Rectal smooth muscle tissue (tissue), 1 donor: ENCODE measurements around the gene OLFML2A.
"Not testable (repeated sequence)": the region's sequence is repeated elsewhere in the genome, so short reads cannot be mapped to it uniquely, and the experiment has no call there.

Experiments
- H3K27ac ChIP-seq: one replicate; pipeline ENCODE4 v1.7.0; 2013; ENCODE audit warnings: low read depth, low read length, inconsistent platforms
- H3K27me3 ChIP-seq: one replicate; pipeline ENCODE4 v1.7.0; 2013; ENCODE audit warnings: low read length; ENCODE audit not compliant: control insufficient read depth, insufficient read depth
- H3K36me3 ChIP-seq: one replicate; pipeline ENCODE4 v1.7.0; 2013; ENCODE audit warnings: low read length; ENCODE audit not compliant: control insufficient read depth, insufficient read depth
- H3K4me1 ChIP-seq: one replicate; pipeline ENCODE4 v1.7.0; 2013; ENCODE audit warnings: low read length; ENCODE audit not compliant: control insufficient read depth, insufficient read depth
- H3K4me3 ChIP-seq: one replicate; pipeline ENCODE4 v1.7.0; 2013; ENCODE audit warnings: low read length
- H3K9ac ChIP-seq: one replicate; pipeline ENCODE4 v1.7.0; 2013; ENCODE audit warnings: low read length

OLFML2A gene

DNA sequence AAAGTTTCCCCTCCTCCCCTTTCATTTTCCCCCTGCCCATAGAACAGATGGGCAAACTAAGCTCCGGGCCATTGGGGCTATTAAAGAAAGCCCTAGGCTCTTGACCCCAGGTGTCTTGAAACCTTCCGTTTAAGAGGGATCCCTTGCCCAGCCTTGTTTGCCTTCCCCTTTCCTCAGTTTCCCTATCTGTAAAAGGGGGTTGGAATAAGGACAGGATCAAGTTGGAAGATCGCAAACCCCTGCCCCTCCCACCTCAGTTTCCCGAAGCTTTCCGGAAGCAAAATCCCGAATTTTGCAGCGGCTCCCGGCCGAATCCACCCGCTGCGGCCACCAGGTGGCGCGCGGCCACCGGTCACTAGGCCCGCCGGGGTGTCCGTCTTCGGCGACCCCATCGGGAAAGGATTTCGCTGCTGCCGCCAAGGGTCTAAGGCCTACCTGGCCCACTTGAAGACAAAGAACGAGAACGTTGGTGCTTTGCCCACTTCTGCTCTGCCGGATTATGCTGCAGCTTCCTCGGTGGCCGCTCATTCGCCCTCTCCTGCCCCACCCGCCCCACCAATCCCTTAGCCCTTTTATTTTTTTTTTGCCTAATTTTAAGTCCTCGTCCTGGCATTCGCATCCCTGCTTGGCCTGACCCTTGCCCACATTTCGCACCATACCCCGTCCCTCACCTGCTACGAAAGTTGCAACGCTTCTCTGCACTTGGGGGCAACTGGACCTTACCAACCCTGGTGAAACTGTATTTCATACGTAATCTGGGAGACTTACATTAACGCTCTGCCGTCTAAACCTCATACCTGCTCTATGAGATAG is 4.9 kb upstream of the OLFML2A start:
- Histone ChIP-seq H3K27ac (peak overlapping the region; percentile 60), H3K27me3 (peaks cover 4% of the 10 kb centered on the region), H3K4me1 (no peaks in the 10 kb centered on the region), H3K4me3 (peak overlapping the region; percentile 72), H3K36me3 (no peaks in the 10 kb centered on the region), H3K9ac (no peak overlapping the region)

DNA sequence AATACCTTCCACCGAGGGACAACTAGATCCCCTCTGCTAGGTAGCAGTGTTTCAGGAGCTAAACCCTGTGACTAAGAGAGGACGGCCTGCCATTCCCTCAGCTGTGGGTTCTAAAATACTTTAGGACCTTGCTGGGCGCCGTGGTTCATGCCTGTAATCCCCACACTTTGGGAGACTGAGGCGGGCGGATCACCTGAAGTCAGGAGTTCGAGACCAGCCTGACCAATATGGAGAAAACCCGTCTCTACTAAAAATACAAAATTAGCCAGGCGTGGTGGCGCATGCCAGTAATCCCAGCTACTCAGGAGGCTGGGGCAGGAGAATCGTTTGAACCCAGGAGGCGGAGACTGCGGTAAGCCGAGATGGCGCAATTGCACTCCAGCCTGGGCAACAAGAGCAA is 4.1 kb upstream of the OLFML2A start:
- not testable (repeated sequence) for H3K27ac ChIP-seq, H3K4me1 ChIP-seq, H3K27me3 ChIP-seq, H3K36me3 ChIP-seq, H3K4me3 ChIP-seq, H3K9ac ChIP-seq

DNA sequence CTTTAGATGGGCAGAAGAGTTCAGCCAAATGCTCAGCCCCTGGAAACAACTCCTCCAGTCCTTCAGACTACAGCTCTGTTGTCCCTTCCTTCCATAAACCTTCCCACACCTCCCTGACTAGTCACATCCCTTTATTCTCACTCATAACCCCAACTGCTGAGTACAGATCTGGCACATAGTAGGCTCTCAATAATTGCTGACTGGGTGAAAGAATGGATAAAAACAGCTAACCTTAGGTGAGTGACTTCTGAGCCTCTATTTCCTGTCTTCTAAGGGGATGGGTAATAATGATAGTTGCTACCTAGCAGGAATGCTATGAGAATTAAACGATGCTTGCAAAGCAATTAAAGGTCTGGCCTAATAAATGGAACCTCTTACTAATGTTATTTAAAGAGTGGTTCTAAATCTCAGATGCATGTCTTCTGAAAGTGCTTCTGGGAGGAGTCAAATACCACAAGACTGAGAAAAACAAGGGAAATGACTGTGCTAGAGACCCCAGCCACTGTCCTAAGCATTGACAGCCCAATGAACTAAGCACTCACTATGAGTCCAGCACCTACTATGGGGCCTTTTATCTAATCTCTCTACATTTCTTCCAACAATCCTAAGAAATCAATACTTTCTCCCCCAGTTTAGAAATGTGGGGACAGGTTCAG is 3.3 kb upstream of the OLFML2A start:
- no peak overlapping the region for H3K4me3 ChIP-seq
- H3K27me3 ChIP-seq = peaks cover 4% of the 10 kb centered on the region
- H3K4me1 ChIP-seq = peaks cover under 1% of the 10 kb centered on the region
- no peak overlapping the region for H3K9ac ChIP-seq
- no peaks in the 10 kb centered on the region for H3K36me3 ChIP-seq
- no peak overlapping the region for H3K27ac ChIP-seq

DNA sequence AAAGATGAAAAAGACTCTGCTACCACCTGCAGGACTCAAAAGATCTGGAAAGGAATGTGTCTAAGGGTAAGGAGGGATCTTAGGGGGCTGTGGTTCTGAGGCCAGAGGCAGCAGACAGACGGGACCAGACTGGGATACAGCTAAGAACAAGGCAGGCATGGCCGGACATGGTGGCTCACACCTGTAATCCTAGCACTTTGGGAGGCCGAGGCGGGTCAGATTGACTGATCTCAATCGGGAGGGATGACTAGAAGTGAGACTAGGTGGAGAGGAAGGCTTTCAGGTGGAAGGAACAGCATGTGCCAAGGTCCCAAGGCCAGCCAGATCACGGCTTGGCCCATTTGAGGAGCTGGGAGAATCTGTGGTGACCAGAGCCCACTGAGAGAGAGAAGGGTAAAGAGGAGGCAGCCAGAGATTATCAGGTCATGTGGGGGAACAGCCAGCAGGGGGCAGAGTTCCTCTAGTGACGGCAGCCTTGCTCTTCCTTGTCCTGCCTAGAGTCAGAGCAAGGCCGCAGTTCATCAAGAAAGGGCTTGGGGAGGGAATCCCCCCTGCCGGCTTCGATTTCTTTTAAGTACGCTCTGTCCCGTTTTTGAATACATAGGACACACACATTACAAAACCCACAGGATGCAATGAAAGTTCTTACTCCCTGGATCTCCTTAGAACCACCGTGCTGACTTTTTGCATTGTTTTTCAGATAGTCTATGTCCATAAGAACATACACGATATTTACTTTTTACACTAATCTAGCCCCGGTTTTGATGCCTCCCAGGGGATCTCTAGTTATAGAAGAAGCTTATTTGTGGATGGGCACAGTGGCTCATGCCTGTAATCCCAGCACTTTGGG is 2.6 kb upstream of the OLFML2A start:
- no peaks in the 10 kb centered on the region for H3K36me3 ChIP-seq
- peaks cover 7% of the 10 kb centered on the region for H3K4me1 ChIP-seq
- H3K9ac ChIP-seq = no peak overlapping the region
- peaks cover 4% of the 10 kb centered on the region for H3K27me3 ChIP-seq
- H3K4me3 ChIP-seq = no peak overlapping the region
- peak overlapping the region; percentile 22 for H3K27ac ChIP-seq

DNA sequence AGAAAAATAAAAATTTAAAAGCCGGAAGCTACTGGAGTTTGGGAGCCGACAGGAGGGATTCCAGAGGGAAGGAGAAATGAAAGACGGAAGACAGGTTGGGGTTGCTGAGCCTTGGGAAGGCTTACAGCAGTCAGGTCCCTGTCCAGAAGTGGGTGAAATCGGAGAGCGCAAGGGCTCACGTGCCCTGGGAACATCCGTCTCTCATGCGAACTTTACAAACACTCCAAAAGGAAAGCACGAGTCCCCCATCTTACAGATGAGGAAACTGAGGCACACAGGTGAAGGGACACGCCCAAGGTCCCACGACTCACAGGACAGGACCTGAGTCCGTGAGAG is 347 bp upstream of the OLFML2A start:
- Histone ChIP-seq H3K4me1 (peaks cover 18% of the 10 kb centered on the region), H3K4me3 (peak overlapping the region; percentile 70), H3K36me3 (no peaks in the 10 kb centered on the region), H3K27ac (peak overlapping the region; percentile 80), H3K27me3 (peaks cover 3% of the 10 kb centered on the region), H3K9ac (no peak overlapping the region)

DNA sequence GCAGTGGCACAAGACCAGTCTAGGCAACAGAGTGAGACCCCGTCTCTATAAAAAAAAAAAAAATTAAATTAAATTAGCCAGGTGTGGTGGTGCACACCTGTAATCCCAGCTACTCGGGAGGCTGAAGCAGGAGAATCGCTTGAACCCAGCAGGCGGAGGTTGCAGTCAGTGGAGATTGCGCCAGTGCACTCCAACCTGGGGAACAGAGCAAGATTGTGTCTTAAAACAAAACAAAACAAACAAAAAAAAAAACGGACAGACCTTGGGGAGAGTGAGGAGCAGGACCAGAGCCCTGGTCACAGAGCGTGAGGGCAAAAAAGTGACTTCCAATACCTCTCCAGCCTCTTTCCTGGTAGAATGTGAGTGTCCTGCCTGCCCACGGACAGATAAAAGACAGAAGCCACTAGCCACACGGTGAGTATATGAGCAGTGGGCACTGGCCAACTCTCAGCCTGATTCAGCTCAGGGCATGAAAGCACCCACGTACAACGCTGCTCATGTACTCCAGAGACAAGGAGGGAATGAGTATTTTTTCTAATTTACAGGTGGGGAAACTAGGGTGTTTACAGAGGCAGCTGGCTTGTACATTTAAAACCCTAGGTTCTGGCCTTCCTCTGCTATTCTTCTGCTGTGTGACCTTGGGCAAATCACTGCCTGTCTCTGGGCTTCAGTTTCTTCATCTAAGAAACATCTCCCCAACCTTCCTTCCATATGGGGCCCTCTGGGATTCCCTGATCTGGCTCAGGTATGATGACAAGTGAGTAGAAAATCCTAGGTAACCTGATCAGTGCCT is 1.8 kb downstream of the OLFML2A start:
- Histone ChIP-seq H3K9ac (peak overlapping the region; percentile 40), H3K4me3 (peak overlapping the region; percentile 45), H3K36me3 (no peaks in the 10 kb centered on the region), H3K27me3 (peaks cover 3% of the 10 kb centered on the region), H3K27ac (peak overlapping the region; percentile 84), H3K4me1 (peaks cover 18% of the 10 kb centered on the region)

DNA sequence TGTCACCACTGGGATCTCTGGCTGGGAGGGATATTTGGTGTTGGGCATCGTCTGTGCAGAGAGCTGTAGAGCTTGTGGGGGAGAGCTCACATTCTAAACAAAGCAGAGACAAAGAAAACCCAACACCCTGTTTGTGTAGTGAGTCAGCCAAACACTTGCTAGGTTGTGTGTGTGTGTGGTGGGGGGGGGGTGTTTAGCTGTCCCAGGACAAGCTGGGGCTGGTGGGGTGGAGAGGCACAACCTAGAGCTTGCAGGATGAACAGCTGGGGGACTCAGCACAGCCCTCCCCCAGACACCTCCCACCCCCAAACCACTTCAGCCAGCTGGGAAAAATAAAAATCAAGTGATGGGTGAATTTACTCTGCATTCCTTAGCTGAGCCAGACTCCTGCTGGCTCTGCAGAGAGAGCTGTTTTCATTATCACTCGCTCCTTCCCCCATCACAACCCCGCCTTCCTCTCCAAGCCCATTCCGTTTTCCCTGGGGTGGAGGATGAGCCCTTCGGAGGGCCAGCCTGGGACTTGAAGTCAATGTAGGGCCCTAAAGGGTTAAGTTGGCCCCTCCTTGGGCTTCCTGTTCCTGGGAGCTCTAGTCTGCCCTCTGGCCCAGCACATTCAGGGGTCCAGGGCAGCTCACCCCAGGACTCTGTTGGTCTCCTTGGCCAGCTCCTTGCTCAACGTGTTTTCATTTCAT is 2.6 kb downstream of the OLFML2A start:
- H3K4me3 ChIP-seq = peak overlapping the region; percentile 45
- H3K9ac ChIP-seq = no peak overlapping the region
- no peaks in the 10 kb centered on the region for H3K36me3 ChIP-seq
- H3K4me1 ChIP-seq = peaks cover 18% of the 10 kb centered on the region
- H3K27ac ChIP-seq = peak overlapping the region; percentile 84
- peaks cover 3% of the 10 kb centered on the region for H3K27me3 ChIP-seq

DNA sequence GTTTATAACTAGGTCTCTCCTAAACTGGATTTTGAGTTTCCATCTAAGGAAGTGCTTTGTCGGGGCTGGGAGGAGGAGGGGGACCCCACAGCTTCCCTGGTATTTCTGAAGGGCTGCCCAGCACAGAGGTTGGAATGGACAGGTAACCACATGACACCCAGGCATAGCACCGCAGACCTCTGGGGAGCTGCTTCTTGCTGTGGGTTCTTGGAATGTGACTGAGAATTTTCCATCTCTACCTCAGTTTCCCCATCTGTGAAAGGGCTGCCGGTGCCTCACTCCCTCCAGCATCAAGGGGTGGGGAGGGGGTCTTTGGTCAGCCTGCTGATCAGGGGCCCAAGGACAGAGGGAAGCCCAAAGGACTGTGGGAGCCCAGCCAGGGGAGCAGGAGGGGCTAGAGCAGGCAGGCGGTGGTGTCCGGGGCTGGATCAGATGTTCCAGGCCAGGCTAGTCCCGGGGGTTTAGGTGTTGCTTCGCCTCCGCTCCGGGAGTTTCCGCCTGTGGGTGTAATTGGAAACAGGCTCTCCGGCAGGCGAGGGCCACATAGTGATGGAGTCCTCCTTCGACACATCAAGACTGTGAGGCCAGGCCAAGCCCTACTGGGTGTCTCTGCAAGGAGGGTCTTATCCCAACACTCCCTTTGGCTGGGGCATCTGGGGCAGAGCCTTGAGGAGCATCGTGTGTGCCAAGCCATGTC is 3.3 kb downstream of the OLFML2A start:
- H3K36me3 ChIP-seq = no peaks in the 10 kb centered on the region
- H3K27me3 ChIP-seq = peaks cover 3% of the 10 kb centered on the region
- peaks cover 18% of the 10 kb centered on the region for H3K4me1 ChIP-seq
- no peak overlapping the region for H3K9ac ChIP-seq
- H3K27ac ChIP-seq = peak overlapping the region; percentile 84
- H3K4me3 ChIP-seq = peak overlapping the region; percentile 3

DNA sequence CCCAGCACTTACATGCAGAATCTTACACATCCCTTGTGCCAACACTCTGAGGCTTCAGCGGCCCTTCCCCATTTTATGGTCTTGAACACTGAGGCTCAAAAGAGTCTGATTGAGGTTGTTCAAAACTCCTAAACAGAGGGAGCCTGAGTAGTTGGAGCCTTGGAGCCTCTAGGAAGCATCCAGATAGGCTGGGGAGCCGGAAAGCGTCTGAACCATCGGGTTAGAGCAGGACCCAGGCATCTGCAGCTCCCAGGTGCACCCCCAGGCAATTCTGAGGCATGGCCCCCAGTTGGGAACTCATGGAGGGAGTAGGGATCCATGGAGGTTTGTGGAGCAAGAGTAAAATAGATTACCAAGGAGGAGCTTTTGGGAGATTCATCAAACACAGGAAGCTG is 3.8 kb downstream of the OLFML2A start:
- Histone ChIP-seq H3K27me3 (peaks cover 3% of the 10 kb centered on the region), H3K4me1 (peaks cover 18% of the 10 kb centered on the region), H3K36me3 (no peaks in the 10 kb centered on the region), H3K27ac (peak overlapping the region; percentile 84), H3K9ac (no peak overlapping the region), H3K4me3 (no peak overlapping the region)

DNA sequence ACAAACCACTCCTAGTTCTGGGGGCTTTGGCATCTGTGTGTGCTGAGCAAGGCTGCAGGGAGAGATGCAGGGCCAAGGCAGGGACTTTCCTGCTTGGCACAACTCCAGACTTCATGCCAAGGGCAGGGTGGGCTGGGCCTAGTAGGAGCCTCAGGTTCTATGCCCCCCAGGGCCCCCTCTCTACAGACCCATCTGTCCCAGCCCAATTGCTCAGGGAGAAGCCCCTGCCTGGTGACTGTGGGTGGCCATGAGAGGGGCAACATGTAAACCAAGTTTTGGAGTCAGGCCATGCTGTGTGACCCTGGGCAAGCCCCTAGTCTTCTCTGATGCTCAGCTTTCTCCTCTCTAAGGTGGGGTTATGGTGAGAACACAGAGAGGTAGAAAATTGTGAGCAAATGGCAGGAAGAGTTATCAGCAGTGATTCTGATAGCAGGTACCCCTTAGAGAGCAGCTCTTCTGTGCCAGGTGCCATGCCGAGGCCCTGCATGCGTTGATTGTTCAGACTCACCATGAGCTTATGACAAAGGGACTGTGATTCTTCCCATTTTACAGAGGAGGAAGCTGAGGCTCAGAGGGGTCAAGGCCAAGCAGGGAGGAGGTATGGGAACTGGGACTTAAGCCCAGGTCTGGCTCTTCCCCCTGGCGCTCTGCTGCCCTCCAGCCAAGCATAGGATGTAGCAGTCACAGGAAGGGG is 5.2 kb downstream of the OLFML2A start:
- Histone ChIP-seq H3K9ac (no peak overlapping the region), H3K27ac (no peak overlapping the region), H3K4me3 (no peak overlapping the region), H3K4me1 (peaks cover 18% of the 10 kb centered on the region), H3K27me3 (no peaks in the 10 kb centered on the region), H3K36me3 (no peaks in the 10 kb centered on the region)
